H1 (cell line): ENCODE measurements around the gene RPP25L. TPM values are rescaled to one million over a fixed set of nuclear protein-coding genes. Genes with fewer than 3 reads are reported as not detected.

Experiments
- CTCF ChIA-PET: fragments of 300-600 bp; sonication (Branson Sonifier 250); formaldehyde crosslinking; loops from one replicate; lab custom pipeline; 2021; ENCODE audit not compliant: partially characterized antibody; lab: Charles Lee
- POLR2A ChIA-PET: fragments of 300-600 bp; sonication (Branson Sonifier 250); formaldehyde crosslinking; loops from one replicate; lab custom pipeline; 2021; ENCODE audit warnings: inconsistent platforms; ENCODE audit not compliant: partially characterized antibody; lab: Charles Lee
- DNase-seq, 2 experiments: peaks; one replicate each; pipeline versions ENCODE4 v3.0.0 to v3.0.0-alpha.2; 2010 to 2022; ENCODE audit warnings: low spot score in 2 of 2, low read depth in 1 of 2, mixed read lengths in 1 of 2
- FAIRE-seq: peaks from 2 replicates; lab custom pipeline; 2011; peaks lifted over from hg19 to GRCh38; lab: Jason Lieb, UNC
- H2AFZ ChIP-seq: 2 replicates; pipeline ENCODE4 v1.8.1; 2012; ENCODE audit warnings: low read length, inconsistent platforms
- H2AK5ac ChIP-seq: 2 replicates; pipeline ENCODE4 v1.6.1; 2013; ENCODE audit warnings: low read depth, low read length
- H2BK120ac ChIP-seq: replicated peaks from 2 replicates; pipeline ENCODE3; 2013; ENCODE audit warnings: low read depth, low read length, inconsistent platforms
- H2BK12ac ChIP-seq: 2 replicates; pipeline ENCODE4 v1.6.1; 2013; ENCODE audit warnings: low read depth, low read length
- H2BK15ac ChIP-seq: 2 replicates; pipeline ENCODE4 v1.6.1; 2013; ENCODE audit warnings: low read length
- H2BK20ac ChIP-seq: 2 replicates; pipeline ENCODE4 v1.6.1; 2013; ENCODE audit warnings: low read length
- H2BK5ac ChIP-seq: 2 replicates; pipeline ENCODE4 v1.6.1; 2013; ENCODE audit warnings: low read depth, low read length
- H3K14ac ChIP-seq: 2 replicates; pipeline ENCODE4 v1.6.1; 2013; ENCODE audit warnings: inconsistent platforms; ENCODE audit not compliant: insufficient read length
- H3K18ac ChIP-seq: 2 replicates; pipeline ENCODE4 v1.6.1; 2013; ENCODE audit warnings: low read length; ENCODE audit errors: extremely low read depth
- H3K23ac ChIP-seq: 2 replicates; pipeline ENCODE4 v1.6.1; 2013; ENCODE audit warnings: inconsistent platforms; ENCODE audit not compliant: insufficient read length
- H3K23me2 ChIP-seq: 2 replicates; pipeline ENCODE4 v1.6.1; 2013; ENCODE audit warnings: low read depth, low read length
- H3K27ac ChIP-seq: 2 replicates; pipeline ENCODE4 v1.6.1; 2011; ENCODE audit warnings: low read depth, low read length, inconsistent platforms
- H3K27me3 ChIP-seq, 4 experiments: replicated peaks in 1 of 4; 1 replicate in 1 of 4; 2 replicates in 3 of 4; pipeline versions ENCODE4 v1.6.1 to v1.8.1; 2011 to 2013; ENCODE audit warnings: low read length in 3 of 4, mild to moderate bottlenecking in 3 of 4, inconsistent platforms in 2 of 4, mixed read lengths in 2 of 4, moderate library complexity in 1 of 4; ENCODE audit not compliant: control insufficient read depth in 3 of 4, insufficient read depth in 3 of 4; ENCODE audit errors: extremely low read depth in 1 of 4
- H3K36me3 ChIP-seq, 4 experiments: 2 replicates each; pipeline versions ENCODE4 v1.6.1 to v1.8.1; 2011 to 2013; ENCODE audit warnings: mild to moderate bottlenecking in 4 of 4, low read length in 3 of 4, moderate library complexity in 2 of 4, control low read depth in 1 of 4, inconsistent platforms in 1 of 4; ENCODE audit not compliant: insufficient read depth in 4 of 4, control insufficient read depth in 2 of 4
- H3K4ac ChIP-seq: replicated peaks from 2 replicates; pipeline ENCODE3; 2013; ENCODE audit warnings: low read length, low read depth, mixed read lengths, inconsistent platforms; ENCODE audit not compliant: insufficient read length
- H3K4me1 ChIP-seq, 4 experiments: replicated peaks in 1 of 4; 1 replicate in 1 of 4; 2 replicates in 3 of 4; pipeline versions ENCODE4 v1.6.1 to v1.8.1; 2011 to 2013; ENCODE audit warnings: low read length in 3 of 4, inconsistent platforms in 2 of 4, mixed read lengths in 1 of 4; ENCODE audit not compliant: insufficient read depth in 4 of 4, control insufficient read depth in 3 of 4
- H3K4me2 ChIP-seq, 2 experiments: 2 replicates each; pipeline versions ENCODE4 v1.6.1 to v1.8.1; 2011 to 2013; ENCODE audit warnings: low read depth in 2 of 2, low read length in 2 of 2, control low read depth in 1 of 2, inconsistent platforms in 1 of 2, mild to moderate bottlenecking in 1 of 2; ENCODE audit not compliant: insufficient read depth in 1 of 2
- H3K4me3 ChIP-seq, 4 experiments: fragments of 200-600, 300-600 bp in 1 of 4; sonication (generic), shearing (Covaris generic), sonication (Bioruptor Twin) in 1 of 4; 2 replicates each; pipeline versions ENCODE4 v1.5.1 to v1.8.1; 2011 to 2016; ENCODE audit warnings: low read length in 4 of 4, low read depth in 3 of 4, control low read depth in 2 of 4, inconsistent platforms in 2 of 4, mild to moderate bottlenecking in 2 of 4, mixed read lengths in 1 of 4, moderate library complexity in 1 of 4; ENCODE audit not compliant: insufficient read depth in 2 of 4; ENCODE audit errors: extremely low read depth in 1 of 4
- H3K56ac ChIP-seq: replicated peaks from 2 replicates; pipeline ENCODE3; 2013; ENCODE audit warnings: low read depth, mild to moderate bottlenecking, mixed read lengths, low read length, inconsistent platforms; ENCODE audit not compliant: insufficient read length
- H3K79me1 ChIP-seq: 2 replicates; pipeline ENCODE4 v1.6.1; 2013; ENCODE audit warnings: low read depth, low read length, control low read depth
- H3K79me2 ChIP-seq, 2 experiments: 2 replicates each; pipeline versions ENCODE4 v1.6.1 to v1.8.1; 2012 to 2013; ENCODE audit warnings: low read length in 2 of 2, mild to moderate bottlenecking in 2 of 2, inconsistent platforms in 1 of 2; ENCODE audit not compliant: insufficient read depth in 2 of 2, control insufficient read depth in 1 of 2
- H3K9ac ChIP-seq, 4 experiments: replicated peaks in 1 of 4; 1 replicate in 1 of 4; 2 replicates in 3 of 4; pipeline versions ENCODE4 v1.6.1 to v1.8.1; 2011 to 2013; ENCODE audit warnings: low read depth in 3 of 4, low read length in 3 of 4, control low read depth in 2 of 4, mild to moderate bottlenecking in 2 of 4, moderate library complexity in 2 of 4, inconsistent platforms in 1 of 4; ENCODE audit errors: extremely low read depth in 1 of 4
- H3K9me3 ChIP-seq, 2 experiments: 2 replicates each; pipeline versions ENCODE4 v1.6.1 to v1.8.1; 2012 to 2013; ENCODE audit warnings: mild to moderate bottlenecking in 2 of 2, moderate library complexity in 2 of 2, control low read depth in 1 of 2, inconsistent platforms in 1 of 2, low read depth in 1 of 2, low read length in 1 of 2, mixed read lengths in 1 of 2; ENCODE audit not compliant: insufficient read depth in 2 of 2
- H4K20me1 ChIP-seq, 2 experiments: replicated peaks in 1 of 2; 2 replicates each; pipeline versions ENCODE3 to v1.8.1; 2011 to 2013; ENCODE audit warnings: inconsistent platforms in 2 of 2, low read length in 2 of 2, mild to moderate bottlenecking in 1 of 2; ENCODE audit not compliant: insufficient read depth in 2 of 2, control insufficient read depth in 1 of 2
- H4K5ac ChIP-seq: 2 replicates; pipeline ENCODE4 v1.6.1; 2013; ENCODE audit warnings: low read length, low read depth, mixed read lengths, inconsistent platforms; ENCODE audit not compliant: insufficient read length
- H4K8ac ChIP-seq: 2 replicates; pipeline ENCODE4 v1.8.0; 2013; ENCODE audit warnings: mild to moderate bottlenecking, moderate library complexity, low read length, inconsistent platforms; ENCODE audit not compliant: insufficient read depth; ENCODE audit errors: extremely low read depth
- H4K91ac ChIP-seq: replicated peaks from 2 replicates; pipeline ENCODE3; 2013; ENCODE audit warnings: low read length, mixed read lengths, inconsistent platforms; ENCODE audit not compliant: insufficient read length
- CEBPB ChIP-seq: IDR thresholded peaks from 2 replicates; pipeline ENCODE4 v1.6.1; 2012; ENCODE audit warnings: low read depth, low read length
- CHD2 ChIP-seq: IDR thresholded peaks from 2 replicates; pipeline ENCODE4 v1.6.1; 2012; ENCODE audit warnings: low read length, improper control_type of control experiment
- NANOG ChIP-seq: IDR thresholded peaks from 2 replicates; pipeline ENCODE4 v1.6.1; 2011; ENCODE audit warnings: low read length, low read depth, mild to moderate bottlenecking, inconsistent platforms; ENCODE audit not compliant: insufficient read depth, poor library complexity, severe bottlenecking
- YY1 ChIP-seq: IDR thresholded peaks from 2 replicates; pipeline ENCODE4 v1.6.1; 2011; ENCODE audit warnings: low read depth, mild to moderate bottlenecking, low read length
- WGBS, 2 experiments: shearing (Covaris generic) in 1 of 2; methylation state at CpG; one replicate each; pipeline versions ENCODE4 v1.1.6 to v1.1.7; 2013 to 2015; ENCODE audit warnings: low lambda C conversion rate in 2 of 2, mixed read lengths in 2 of 2, inconsistent platforms in 1 of 2, low coverage in 1 of 2, missing lambda C conversion rate in 1 of 2; ENCODE audit not compliant: insufficient replicate concordance in 2 of 2, insufficient coverage in 1 of 2, insufficient read length in 1 of 2; ENCODE audit errors: extremely low coverage in 1 of 2, missing lambda C conversion rate in 1 of 2; 5-methylcytosine and 5-hydroxymethylcytosine counted together
- polyA plus RNA-seq, 7 experiments: library from polyadenylated mRNA; depleted of rRNA in 3 of 7; stranded (reverse) in 5 of 7; unstranded in 2 of 7; fragments of >200 nt in 5 of 7; fragments of 200-250 nt in 2 of 7; gene quantifications; 1 replicate in 5 of 7; 2 replicates in 1 of 7; 4 replicates in 1 of 7; pipeline versions ENCODE4 v1.2.1 to v1.2.3, GENCODE V29; 2011 to 2013; ENCODE audit warnings: missing spikeins in 2 of 7, mixed read lengths in 2 of 7
- total RNA-seq: library from RNA; stranded (reverse); fragmentation: NEBNext Ultra II Directional; extraction: Animal tissue kit (Norgen Biotek cat#: 25700); gene quantifications from 2 replicates; pipeline ENCODE4 v1.2.1, GENCODE V29; 2021

RPP25L gene
- total and polyA plus RNA-seq, 2 of the 8 experiments (the other 6 are each of a cell fraction or from before 2014, with no cell fraction given) = 21.6 to 75.0 TPM

DNA sequence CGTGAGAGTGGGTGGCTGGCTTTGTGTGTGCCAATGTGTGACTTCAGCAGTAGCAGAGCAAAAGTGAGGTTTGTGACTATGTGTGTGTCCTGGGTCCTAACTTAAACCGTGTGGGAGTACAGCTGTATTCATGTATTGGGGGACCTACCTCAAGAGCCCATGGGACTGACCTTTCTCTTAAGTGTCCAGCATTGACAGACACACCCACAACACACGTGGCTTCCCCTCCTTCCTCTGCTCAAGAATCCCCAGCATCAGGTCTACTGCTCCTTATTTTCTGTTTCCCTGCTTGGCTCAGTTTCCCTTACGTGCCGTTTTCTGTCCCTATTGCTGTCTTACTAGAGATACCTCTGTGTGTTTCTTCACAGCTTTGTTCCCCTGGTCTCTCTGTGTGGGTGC lies 40.7 kb upstream of the RPP25L start:
- no peak overlapping the region for H2BK20ac ChIP-seq
- H2AFZ ChIP-seq = no peak overlapping the region
- H4K8ac ChIP-seq = no peak overlapping the region
- no peak overlapping the region for H4K5ac ChIP-seq
- peaks cover 6 to 25% (median 12%) of the 10 kb centered on the region in 4 experiments for H3K4me1 ChIP-seq
- POLR2A ChIA-PET = interaction anchor here (1.2 to 12.8 kb wide), 4 partner anchors 9 to 60 kb away, joined by 3 to 127 read pairs (median 48); partner anchors contain the start of genes ARID3C, CCL27 and SIGMAR1
- H3K4me2 ChIP-seq = peak overlapping the region; percentile 65 to 77
- H2BK5ac ChIP-seq = no peak overlapping the region
- H2BK15ac ChIP-seq = no peak overlapping the region
- H3K14ac ChIP-seq = no peak overlapping the region
- H2BK120ac ChIP-seq = no peak overlapping the region
- H2BK12ac ChIP-seq = 0 out of 2 replicates have a peak overlapping the region, but pooled peaks have one; percentile 3
- DNase-seq (no peak), FAIRE-seq (no peak)
- peaks cover 3 to 23% (median 8%) of the 10 kb centered on the region in 4 experiments; a peak in 7 of 8 replicates for H3K36me3 ChIP-seq
- H3K4me3 ChIP-seq = peak overlapping the region in 1 of 4 experiments; percentile 58; a peak in 1 of 8 replicates
- no peak overlapping the region for H3K27ac ChIP-seq
- H3K9ac ChIP-seq = no peak overlapping the region
- H3K23ac ChIP-seq = no peak overlapping the region
- H3K27me3 ChIP-seq = no peaks in the 10 kb centered on the region; a peak in 1 of 7 replicates
- no peak for TF ChIP-seq CHD2
- TF ChIP-seq NANOG = no peak
- no peak for TF ChIP-seq YY1
- no peak for TF ChIP-seq CEBPB
- H3K23me2 ChIP-seq = peaks cover 4% of the 10 kb centered on the region
- CTCF ChIA-PET = interaction anchor here (1.0 to 15.2 kb wide), 4 partner anchors 8 to 11 kb away, joined by 3 to 277 read pairs (median 14); partner anchors contain the start of genes GALT and SIGMAR1
- 0 out of 2 replicates have a peak overlapping the region, but pooled peaks have one; percentile 75 for H2AK5ac ChIP-seq
- H3K79me1 ChIP-seq = peaks cover 2% of the 10 kb centered on the region; the same call in 1 of the 2 replicates
- H3K9me3 ChIP-seq = no peaks in the 10 kb centered on the region
- H3K79me2 ChIP-seq = peaks cover 0 to 8% of the 10 kb centered on the region in 2 experiments; a peak in 1 of 4 replicates
- H4K20me1 ChIP-seq = peaks cover 0 to 5% of the 10 kb centered on the region in 2 experiments
- no peak overlapping the region for H3K4ac ChIP-seq
- no peak overlapping the region for H4K91ac ChIP-seq
- WGBS, 2 experiments = 78% methylated on average over 5 of the region's 5 CpGs; no CpG with 5 or more reads in 1 of the 2 experiments
- H3K56ac ChIP-seq = no peak overlapping the region
- no peak overlapping the region for H3K18ac ChIP-seq
